HG03196 (cell line): Measurements from ENCODE around the gene PSMA5.
"Not testable (repeated sequence)": the region's sequence is repeated elsewhere in the genome, so short reads cannot be mapped to it uniquely, and the experiment has no call there.

Experiments
- ATAC-seq: cut with Tn5 transposase; IDR thresholded peaks from one replicate; pipeline ENCODE4 v1.9.1; 2021; ENCODE audit not compliant: unreplicated experiment

Gene PSMA5

GRCh38 chr1:109392788-109393616 lies 33.2 kb downstream of the PSMA5 start:
- ATAC-seq: no peak

DNA sequence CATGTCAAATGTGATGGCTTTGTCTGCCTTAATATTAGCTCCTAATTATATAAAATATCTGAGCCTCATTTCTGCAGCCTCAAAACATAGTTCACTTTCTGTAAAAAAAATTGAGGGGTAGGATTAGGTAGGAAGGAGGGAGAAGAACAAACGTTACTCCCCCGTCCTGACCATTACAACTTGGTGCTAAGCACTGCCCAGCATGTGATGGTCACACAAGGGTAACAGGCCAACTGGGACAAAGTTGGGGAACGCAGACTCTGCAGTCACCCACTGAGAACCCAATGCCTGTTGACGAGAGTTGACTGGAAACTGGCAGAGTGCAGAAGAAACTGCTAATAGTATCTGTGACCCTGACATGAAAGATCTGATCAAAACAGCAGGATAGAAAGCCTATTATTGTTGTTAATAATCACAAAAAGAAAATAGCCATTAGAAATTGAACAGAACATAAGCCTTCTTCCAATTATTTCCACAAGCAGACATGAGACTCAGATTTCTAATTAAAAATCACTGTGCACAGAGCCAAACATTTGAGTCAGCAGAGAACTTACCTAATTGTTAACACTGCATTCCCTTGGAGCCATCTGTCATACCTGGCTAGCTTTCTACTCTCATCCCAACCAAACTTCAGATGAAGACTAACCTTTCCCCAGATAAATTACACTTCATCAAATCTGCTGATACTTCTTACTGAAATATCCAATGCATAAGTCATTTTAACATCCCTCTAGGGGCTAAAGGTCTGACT lies 34.0 kb downstream of the PSMA5 start:
- no peak for ATAC-seq

- peak; percentile 70 for ATAC-seq
Observed at GRCh38 chr1:109391626-109392025, 34.6 kb downstream of the PSMA5 start.

DNA sequence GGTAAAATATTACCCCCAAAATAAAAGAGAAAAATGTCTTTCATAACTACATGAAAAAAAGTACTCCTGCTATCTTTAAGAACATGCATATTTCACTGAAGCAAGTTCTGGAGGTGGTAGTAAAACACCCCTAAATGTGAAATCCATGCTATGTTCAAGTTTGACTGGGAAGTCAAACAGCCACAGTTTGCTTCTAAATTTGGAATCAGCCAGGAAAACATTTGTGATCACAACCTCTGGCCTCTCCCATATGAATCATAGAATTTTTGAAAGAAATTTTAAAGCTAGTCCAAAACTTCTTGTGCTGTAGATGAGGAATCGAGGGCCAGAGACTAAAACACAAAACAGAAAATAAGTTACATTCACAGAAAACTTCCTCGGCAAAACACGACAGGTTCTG lies 35.1 kb downstream of the PSMA5 start:
- ATAC-seq: no peak

DNA sequence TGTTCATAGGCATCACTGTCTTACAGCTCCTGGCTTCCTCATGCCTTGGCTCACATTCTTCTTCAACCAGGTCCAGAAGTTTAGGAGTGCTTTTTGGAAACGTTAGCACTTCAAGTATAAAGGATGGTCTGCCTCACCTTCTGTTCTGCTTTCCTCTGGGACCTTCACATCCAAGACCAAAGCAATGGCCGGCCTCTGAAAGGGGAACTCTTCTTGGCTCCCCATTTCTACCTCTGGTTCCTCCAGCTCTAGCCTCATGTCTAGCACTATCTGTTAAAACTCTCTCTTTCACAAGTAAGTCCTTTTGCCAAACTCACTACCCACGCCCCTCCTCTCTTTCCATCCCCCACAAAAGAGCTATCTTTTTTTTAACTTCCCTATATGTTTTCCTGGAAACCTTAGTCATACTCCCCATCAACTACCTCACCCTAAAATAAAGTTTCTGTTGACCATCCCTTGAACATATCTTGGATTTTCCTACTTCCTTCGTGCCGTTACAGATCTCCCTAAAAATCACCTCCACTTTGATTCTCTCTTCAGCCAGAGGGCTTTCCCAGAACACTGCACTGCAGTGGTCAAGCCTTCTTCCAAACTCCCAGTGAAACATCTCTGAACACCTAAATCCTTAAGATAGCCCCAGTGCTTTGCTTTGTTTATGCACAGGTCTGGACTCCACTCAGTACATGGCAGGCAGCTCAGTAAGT lies 36.5 kb downstream of the PSMA5 start:
- no peak for ATAC-seq

- ATAC-seq: no peak
Observed at GRCh38 chr1:109388884-109389637, 37.2 kb downstream of the PSMA5 start.

GRCh38 chr1:109388208-109388711 lies 38.0 kb downstream of the PSMA5 start:
- no peak for ATAC-seq

GRCh38 chr1:109386054-109386717 lies 40.1 kb downstream of the PSMA5 start:
- ATAC-seq: no peak

GRCh38 chr1:109385417-109385816 lies 40.8 kb downstream of the PSMA5 start:
- no peak for ATAC-seq

DNA sequence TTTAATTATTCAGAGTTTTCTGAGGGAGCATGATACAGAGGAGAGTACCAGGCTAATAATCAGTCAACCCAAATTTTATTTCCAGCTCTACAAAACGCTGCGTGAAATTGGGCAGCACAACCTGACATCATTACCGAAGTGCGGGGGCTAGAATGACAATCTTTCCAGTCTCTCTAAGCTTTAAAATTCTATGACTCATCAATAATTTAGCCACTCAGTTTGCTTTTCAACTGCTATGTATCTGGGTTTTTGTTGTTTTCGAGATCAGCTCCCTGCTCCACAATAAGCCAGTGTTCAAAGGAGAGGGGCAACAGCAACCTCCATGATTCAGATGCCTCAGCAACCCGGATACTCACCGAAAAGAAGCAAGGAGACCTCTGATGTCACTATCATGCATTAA lies 42.4 kb downstream of the PSMA5 start:
- ATAC-seq: no peak

DNA sequence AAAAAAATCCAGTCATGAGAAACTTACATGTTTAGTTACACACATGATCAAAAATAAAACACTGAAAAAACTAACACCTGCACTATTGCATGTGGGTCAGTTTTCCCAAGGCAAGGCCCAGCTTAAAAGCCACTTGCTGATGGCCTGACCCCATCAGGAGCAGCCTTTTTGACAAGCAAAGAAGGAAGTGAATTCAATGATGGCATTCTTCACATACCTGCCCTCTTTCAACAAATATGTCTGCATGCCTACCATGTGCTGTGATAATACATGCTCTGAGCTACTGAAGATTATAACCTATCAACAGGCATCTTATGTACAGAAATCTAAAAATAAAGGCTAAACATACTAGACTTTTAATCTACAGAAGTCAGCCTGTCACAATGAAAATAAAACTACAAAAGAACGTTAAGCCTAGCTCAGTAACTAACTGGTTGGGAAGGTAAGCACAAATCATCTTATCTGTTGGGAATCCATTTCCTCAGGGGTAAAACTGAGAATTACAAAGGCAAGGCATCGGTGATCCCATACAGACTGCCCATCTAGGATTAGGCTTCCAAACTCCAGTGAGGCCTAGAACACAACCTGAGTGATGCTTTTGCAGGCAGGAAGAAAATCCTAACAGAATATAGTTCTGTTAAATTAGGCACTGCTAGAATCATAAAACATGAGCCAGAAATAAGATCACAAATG lies 43.0 kb downstream of the PSMA5 start:
- ATAC-seq: no peak

- no peak for ATAC-seq
Observed at GRCh38 chr1:109381573-109381972, 44.7 kb downstream of the PSMA5 start.

- no peak for ATAC-seq
Observed at GRCh38 chr1:109379907-109380306, 46.3 kb downstream of the PSMA5 start.

DNA sequence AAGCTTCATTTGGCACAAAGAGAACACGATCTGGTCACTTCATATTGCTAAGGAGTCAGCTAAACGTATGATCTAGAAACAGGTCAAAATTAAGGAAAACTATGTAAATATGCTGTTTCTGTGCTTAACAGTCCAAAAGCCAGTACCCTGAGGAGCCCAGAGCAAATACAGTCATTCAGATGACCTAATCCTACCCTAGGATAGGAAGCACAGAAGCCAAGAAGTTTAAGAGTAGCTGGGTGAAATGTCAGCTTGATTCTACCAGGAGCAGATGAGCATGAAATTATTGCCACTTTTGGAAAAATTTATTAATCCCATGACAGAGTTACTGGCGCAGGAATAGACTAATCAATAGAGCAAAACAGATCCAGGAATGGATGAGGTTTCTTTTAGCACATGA lies 46.8 kb downstream of the PSMA5 start:
- no peak for ATAC-seq

DNA sequence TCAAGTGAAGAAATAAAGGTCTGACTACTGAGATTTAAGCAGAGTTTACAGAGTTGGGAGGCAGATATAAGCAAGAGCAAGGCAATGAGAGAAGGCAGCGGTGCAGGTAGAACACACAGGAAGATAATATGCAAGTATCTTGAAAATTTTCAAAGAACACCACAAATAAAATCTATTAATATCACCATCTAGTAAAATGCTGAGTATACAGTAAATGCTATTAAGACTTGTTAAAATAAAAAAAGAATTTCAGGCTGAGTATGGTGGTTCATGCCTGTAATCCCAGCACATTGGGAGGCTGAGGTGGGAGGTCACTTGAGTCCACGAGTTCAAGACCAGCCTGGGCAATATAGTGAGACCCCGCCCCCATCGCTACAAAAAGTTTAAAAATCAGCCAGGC lies 48.5 kb downstream of the PSMA5 start:
- no peak for ATAC-seq

DNA sequence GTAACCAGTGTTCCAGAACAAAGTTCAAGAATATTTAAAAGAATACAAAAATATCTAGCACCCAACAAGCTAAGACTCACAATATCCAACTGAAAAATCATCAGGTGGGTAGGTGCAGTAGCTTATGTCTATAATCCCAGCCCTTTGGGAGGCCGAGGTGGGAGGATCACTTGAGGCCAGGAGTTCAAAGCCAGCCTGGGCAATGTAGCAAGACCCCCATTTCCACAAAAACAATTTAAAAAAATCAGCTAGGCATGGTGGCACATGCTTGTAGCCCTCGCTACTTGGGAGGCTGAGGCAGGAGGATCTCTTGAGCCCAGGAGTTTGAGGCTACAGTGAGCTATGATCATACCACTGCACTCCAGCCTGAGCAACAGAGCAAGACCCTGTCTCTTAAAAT lies 52.6 kb downstream of the PSMA5 start:
- not testable (repeated sequence) for ATAC-seq

DNA sequence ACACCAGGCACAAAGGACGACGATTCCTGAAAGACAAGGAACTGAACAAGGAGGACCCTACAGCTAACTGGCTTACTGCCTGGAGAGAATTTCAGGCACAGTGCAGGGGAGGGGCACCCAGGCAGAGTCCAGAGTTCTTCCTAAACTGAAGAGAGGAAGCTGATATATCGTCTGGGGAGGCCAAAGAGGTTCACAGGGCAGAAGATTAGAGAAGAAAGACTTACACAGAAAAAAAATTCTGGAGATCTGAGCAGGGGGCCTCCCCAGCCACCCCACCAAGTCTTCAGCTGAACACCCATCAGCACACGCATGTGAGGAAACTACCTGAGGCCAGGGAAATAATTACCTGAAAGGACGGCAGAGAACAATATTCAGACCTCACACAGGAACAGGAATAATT lies 53.1 kb downstream of the PSMA5 start:
- ATAC-seq: no peak

DNA sequence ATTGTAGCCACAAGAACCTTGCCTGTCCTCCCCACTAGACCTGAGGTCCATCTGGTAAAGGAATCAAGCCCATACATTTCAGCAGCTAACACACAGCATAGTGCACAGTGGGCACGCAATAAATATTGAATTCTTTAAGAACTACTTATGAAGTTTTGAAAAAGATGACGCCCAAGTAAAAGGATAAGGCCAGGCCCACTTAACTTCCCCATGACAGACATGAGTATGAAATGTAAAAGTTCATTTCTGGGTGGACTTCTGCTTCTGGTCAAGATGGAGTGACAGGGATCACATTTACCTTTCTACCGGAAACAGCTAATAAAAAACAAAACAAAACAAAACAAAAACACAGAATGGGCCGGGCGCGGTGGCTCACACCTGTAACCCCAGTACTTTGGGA lies 54.0 kb downstream of the PSMA5 start:
- no peak for ATAC-seq

- ATAC-seq: no peak
Observed at GRCh38 chr1:109371341-109371739, 54.9 kb downstream of the PSMA5 start.
